Mucosa of descending colon (tissue), 3 donors: ENCODE results near the gene ZSWIM5. TPM values are rescaled to one million over a fixed set of nuclear protein-coding genes. Genes with fewer than 3 reads are reported as not detected.

Source experiments
- ATAC-seq: fragments of 200-7000 bp; cut with Tn5 transposase; one replicate; pipeline ENCODE4 v1.9.1; 2020; ENCODE audit warnings: mild to moderate bottlenecking, moderate library complexity
- DNase-seq, 3 donors: peaks; one replicate each; pipeline ENCODE4 v3.0.0-alpha.2; 2020
- H3K36me3 ChIP-seq: fragments of 200-600 bp; one replicate; pipeline ENCODE4 v1.8.0; 2021; ENCODE audit warnings: low read depth, mild to moderate bottlenecking
- H3K4me1 ChIP-seq: fragments of 200-600 bp; one replicate; pipeline ENCODE4 v1.8.0; 2021; ENCODE audit warnings: low read depth, mild to moderate bottlenecking
- H3K4me3 ChIP-seq: fragments of 200-600 bp; one replicate; pipeline ENCODE4 v1.8.0; 2021; ENCODE audit warnings: mild to moderate bottlenecking
- H3K9me3 ChIP-seq: fragments of 200-600 bp; one replicate; pipeline ENCODE4 v1.8.0; 2021; ENCODE audit warnings: mild to moderate bottlenecking
- CTCF ChIP-seq: fragments of 200-600 bp; IDR thresholded peaks from one replicate; pipeline ENCODE4 v1.8.0; 2022; ENCODE audit warnings: antibody characterized with exemption, mild to moderate bottlenecking
- intact Hi-C, 2 donors: fragments of 100-400 bp; cut with DNase I in 1 of 2; cut with micrococcal nuclease in 1 of 2; formaldehyde crosslinking; loops; one replicate each; pipeline versions ENCODE4 v1.11.0 to v1.11.1; 2022; cut with DNase I, micrococcal nuclease
- total RNA-seq, 3 donors: library from RNA; stranded (reverse); fragmentation: NEBNext Ultra II Directional in 2 of 3; extraction: Animal tissue kit (Norgen Biotek cat#: 25700) in 2 of 3; gene quantifications; one replicate each; pipeline versions ENCODE4 v1.2.1 to v1.2.4, GENCODE V29; 2021 to 2023
- donor health status: DM: no; HTN: no; CAD: no; lungs with moderate emphysema.
- donor health status: DM: no; HTN: no; CAD: no.
- donor health status: DM: no; HTN: yes; CAD: no.

Gene ZSWIM5
- total RNA-seq, 3 donors from 2014 or later, result 6.9 to 16.5 (median 10.1) TPM

- DNase-seq (no peak), ATAC-seq (no peak)
- no peak overlapping the region for H3K4me3 ChIP-seq
- H3K9me3 ChIP-seq, result no peaks in the 10 kb centered on the region
- H3K36me3 ChIP-seq, result no peaks in the 10 kb centered on the region
- intact Hi-C loops, result no loop called here
- H3K4me1 ChIP-seq, result peaks cover 11% of the 10 kb centered on the region
- no peak for TF ChIP-seq CTCF
Measured at GRCh38 chr1:45035631-45036301, 170.6 kb downstream of the ZSWIM5 start.

- Histone ChIP-seq H3K9me3 (no peaks in the 10 kb centered on the region), H3K4me3 (no peak overlapping the region), H3K4me1 (peaks cover 9% of the 10 kb centered on the region), H3K36me3 (no peaks in the 10 kb centered on the region)
- DNase-seq (no peak), ATAC-seq (no peak)
- intact Hi-C loops, result no loop called here
- no peak for TF ChIP-seq CTCF
Measured at GRCh38 chr1:45033356-45033755, 173.0 kb downstream of the ZSWIM5 start.

- H3K4me3 ChIP-seq, result no peak overlapping the region
- peaks cover 4% of the 10 kb centered on the region for H3K4me1 ChIP-seq
- H3K9me3 ChIP-seq, result no peaks in the 10 kb centered on the region
- DNase-seq (no peak), ATAC-seq (no peak)
- intact Hi-C loops, result no loop called here
- TF ChIP-seq CTCF, result no peak
- no peaks in the 10 kb centered on the region for H3K36me3 ChIP-seq
Measured at GRCh38 chr1:45032837-45033236, 173.6 kb downstream of the ZSWIM5 start.

- no peak for ATAC-seq
- Histone ChIP-seq H3K9me3 (no peaks in the 10 kb centered on the region), H3K4me1 (no peaks in the 10 kb centered on the region), H3K4me3 (no peak overlapping the region), H3K36me3 (no peaks in the 10 kb centered on the region)
- no peak for DNase-seq
- intact Hi-C loops, result no loop called here
- no peak for TF ChIP-seq CTCF
Measured at GRCh38 chr1:45026446-45026845, 180.0 kb downstream of the ZSWIM5 start.

- DNase-seq (no peak), ATAC-seq (no peak)
- intact Hi-C loops, result no loop called here
- H3K4me1 ChIP-seq, result no peaks in the 10 kb centered on the region
- no peaks in the 10 kb centered on the region for H3K9me3 ChIP-seq
- no peaks in the 10 kb centered on the region for H3K36me3 ChIP-seq
- no peak overlapping the region for H3K4me3 ChIP-seq
- no peak for TF ChIP-seq CTCF
Measured at GRCh38 chr1:45023663-45024062, 182.7 kb downstream of the ZSWIM5 start.
